Prostate gland (tissue), 2 donors: Measurements from ENCODE around the gene MSI1.
A peak's percentile ranks its signal among the peaks of the same experiment; 100 is the strongest.
"Not testable (repeated sequence)": the region's sequence is repeated elsewhere in the genome, so short reads cannot be mapped to it uniquely, and the experiment has no call there.

Experiments used
- CTCF ChIP-seq, 4 experiments: fragments of 200-600 bp in 2 of 4; fragments of 450-650 bp in 2 of 4; sonication (generic) in 2 of 4; IDR thresholded peaks; 1 replicate in 3 of 4; 2 replicates in 1 of 4; pipeline ENCODE4 v1.5.1; 2016 to 2019; ENCODE audit warnings: antibody characterized with exemption in 4 of 4, mild to moderate bottlenecking in 2 of 4, moderate library complexity in 2 of 4
- POLR2A ChIP-seq: fragments of 450-650 bp; IDR thresholded peaks from one replicate; pipeline ENCODE4 v1.6.1; 2016; ENCODE audit warnings: antibody characterized with exemption, mild to moderate bottlenecking
- POLR2AphosphoS5 ChIP-seq: sonication (generic); formaldehyde crosslinking; IDR thresholded peaks from one replicate; pipeline ENCODE4 v1.6.1; 2017; ENCODE audit warnings: antibody characterized with exemption

DNA sequence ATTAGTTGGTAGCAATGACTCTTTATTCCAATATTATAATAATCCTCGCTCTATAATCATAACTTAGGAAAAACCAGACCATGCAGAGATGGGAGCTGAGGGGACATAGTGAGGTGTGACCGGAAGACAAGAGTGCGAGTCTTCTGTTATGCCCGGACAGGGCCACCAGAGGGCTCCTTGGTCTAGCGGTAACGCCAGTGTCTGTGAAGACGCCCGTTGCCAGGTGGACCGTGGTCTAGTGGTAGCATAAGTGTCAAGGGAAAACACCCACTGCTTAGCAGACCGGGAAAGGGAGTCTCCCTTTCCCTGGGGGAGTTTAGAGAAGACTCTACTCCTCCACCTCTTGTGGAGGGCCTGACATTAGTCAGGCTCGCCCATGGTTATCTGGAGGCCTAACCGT is 33.5 kb downstream of the MSI1 start:
- peak in 3 of 4 experiments; percentile 16 to 65 (median 59) for TF ChIP-seq CTCF (IDR thresholded peaks at IDR 0.05)
- not testable (repeated sequence) for TF ChIP-seq POLR2A, POLR2AphosphoS5
